GM21786 (cell line): Measurements from ENCODE around the gene RABL6.
A peak's percentile ranks its signal among the peaks of the same experiment; 100 is the strongest.
"Not testable (repeated sequence)": the region's sequence is repeated elsewhere in the genome, so short reads cannot be mapped to it uniquely, and the experiment has no call there.

Experiments used
- ATAC-seq: cut with Tn5 transposase; IDR thresholded peaks from one replicate; pipeline ENCODE4 v1.9.1; 2021; ENCODE audit not compliant: unreplicated experiment

RABL6 gene

GRCh38 chr9:136793086-136793946, 14.4 kb upstream of the RABL6 start:
- no peak for ATAC-seq

GRCh38 chr9:136794281-136794999, 13.3 kb upstream of the RABL6 start:
- no peak for ATAC-seq

GRCh38 chr9:136795000-136795348, 12.8 kb upstream of the RABL6 start:
- ATAC-seq, result no peak

- ATAC-seq, result no peak
Measured at GRCh38 chr9:136796238-136796774, 11.4 kb upstream of the RABL6 start, which contains the start of gene CCDC183. CCDC183 (plus strand) TSS chr9:136796338; CDS start chr9:136796398, 60 bp downstream.

DNA sequence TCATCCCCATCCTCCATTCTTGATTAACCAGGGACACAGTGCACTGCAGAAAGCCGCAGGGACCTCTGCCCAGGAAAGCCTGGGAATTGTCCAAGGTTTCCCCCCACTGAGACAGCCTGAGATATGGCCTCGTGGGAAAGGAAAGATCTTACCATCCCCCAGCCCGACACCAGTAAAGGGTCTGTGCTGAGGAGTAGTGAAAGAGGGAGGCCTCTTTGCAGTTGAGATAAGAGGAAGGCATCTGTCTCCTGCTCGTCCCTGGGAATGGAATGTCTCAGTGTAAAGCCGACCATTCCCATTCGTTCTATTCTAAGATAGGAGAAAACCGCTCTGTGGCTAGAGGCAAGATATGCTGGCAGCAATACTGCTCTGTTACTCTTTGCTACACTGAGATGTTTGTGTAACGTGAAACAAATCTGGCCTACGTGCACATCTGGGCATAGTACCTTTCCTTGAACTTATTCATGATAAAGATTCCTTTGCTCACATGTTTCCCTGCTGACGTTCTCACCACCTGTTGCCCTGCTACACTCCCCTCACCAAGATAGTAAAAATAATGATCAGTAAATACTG, 10.9 kb upstream of the RABL6 start:
- ATAC-seq, result not testable (repeated sequence)

GRCh38 chr9:136798708-136799078, 9.1 kb upstream of the RABL6 start:
- ATAC-seq, result no peak

GRCh38 chr9:136799079-136799853, 8.5 kb upstream of the RABL6 start:
- no peak for ATAC-seq

DNA sequence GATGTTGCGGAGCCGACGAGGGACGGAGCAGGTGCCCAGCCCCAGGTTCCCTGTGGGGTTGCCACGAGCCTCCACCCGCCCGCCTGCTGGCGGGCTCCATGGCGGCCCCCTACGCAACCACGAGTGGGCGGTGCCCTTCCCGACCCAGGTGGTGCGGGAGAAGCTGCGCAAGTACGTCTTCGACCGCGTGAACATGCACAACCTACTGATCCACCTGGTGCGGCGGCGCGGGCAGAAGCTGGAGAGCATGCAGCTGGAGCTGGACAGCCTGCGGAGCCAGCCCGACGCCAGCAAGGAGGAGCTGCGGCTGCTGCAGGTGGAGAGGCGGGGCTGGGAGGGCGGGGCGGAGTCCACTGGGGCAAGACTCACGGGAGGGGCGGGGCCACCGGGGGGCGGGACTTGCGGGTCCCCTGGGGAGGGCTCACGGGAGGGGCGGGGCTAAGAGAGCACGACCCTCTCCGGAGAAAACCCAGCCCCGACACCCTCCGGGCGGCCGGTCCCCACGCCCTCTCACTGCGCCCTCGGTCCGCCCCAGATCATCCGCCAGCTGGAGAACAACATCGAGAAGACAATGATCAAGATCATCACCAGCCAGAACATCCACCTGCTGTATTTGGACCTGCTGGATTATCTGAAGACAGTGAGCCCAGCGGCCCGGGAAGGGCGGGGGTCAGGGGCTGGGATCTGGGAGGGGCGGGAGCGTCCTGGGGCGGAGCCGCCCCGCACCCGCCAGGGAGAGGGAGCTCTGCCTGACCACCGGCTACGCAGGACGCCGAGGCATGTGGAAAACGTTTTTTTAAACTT, 7.7 kb upstream of the RABL6 start:
- ATAC-seq, result no peak

DNA sequence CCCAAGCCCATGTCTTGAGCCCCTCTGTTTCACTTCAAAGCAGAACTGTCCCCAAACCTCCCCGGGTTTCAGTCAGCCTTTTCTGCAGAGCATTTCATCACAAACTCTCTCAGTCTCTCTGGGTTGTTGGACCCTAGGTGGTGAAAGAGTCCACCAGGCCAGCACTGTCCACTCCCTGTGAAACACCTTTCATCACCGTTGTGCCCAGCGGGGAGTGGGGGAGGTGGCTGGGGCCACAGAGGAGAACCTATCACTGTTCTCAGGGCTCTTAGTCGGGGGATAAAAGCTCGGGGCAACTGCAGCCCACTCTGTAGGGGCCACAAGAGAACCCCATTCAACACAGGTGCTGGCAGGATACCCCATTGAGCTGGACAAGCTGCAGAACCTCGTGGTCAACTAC, 5.4 kb upstream of the RABL6 start:
- no peak for ATAC-seq

GRCh38 chr9:136803009-136803550, 4.7 kb upstream of the RABL6 start:
- not testable (repeated sequence) for ATAC-seq

DNA sequence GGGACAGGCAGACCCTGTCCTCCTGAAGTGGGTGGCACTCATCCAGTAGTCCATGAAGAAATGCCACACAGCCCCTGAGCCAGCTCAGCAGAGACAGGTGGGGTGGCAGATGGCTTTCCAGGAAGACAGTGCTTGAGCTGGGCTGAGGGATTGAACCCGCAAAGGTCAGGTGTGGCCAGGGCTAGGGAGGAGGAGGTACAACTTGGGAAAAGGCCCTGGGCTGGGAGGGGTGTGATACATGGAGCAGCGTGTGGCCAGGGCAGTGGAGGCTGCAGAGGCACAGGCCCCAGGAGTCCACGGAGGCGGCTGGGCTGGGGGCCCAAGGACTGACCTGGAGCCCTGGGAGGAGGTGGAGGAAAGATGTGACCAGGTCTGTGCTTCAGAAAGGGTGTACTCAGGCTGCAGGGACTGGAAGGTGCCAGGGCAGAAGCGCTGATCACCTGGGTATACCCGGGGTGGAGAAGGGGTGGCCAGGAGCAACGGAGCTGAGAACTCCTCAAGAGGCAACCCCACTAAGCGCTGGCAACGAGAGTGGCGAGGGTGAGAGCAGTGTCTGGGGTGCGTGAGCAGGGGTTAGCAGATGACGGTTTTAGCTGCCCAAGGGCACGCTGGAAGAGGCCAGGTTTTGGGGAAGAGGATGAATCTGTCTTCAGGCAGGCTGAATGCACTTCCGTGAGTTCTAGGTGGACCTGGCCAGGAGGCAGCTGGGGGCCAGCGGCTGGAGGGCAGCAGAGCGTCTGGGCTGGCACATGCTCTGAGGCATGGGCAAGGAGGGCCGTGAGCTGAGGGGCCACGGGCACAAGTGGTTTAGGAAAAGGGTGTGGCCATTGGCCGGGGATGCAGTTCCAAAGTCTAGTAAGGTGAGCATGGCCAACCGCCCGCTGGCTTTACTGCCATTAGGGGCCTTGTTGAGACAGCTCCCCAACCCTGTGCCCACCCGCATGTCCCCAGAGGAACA, 3.9 kb upstream of the RABL6 start:
- no peak for ATAC-seq

DNA sequence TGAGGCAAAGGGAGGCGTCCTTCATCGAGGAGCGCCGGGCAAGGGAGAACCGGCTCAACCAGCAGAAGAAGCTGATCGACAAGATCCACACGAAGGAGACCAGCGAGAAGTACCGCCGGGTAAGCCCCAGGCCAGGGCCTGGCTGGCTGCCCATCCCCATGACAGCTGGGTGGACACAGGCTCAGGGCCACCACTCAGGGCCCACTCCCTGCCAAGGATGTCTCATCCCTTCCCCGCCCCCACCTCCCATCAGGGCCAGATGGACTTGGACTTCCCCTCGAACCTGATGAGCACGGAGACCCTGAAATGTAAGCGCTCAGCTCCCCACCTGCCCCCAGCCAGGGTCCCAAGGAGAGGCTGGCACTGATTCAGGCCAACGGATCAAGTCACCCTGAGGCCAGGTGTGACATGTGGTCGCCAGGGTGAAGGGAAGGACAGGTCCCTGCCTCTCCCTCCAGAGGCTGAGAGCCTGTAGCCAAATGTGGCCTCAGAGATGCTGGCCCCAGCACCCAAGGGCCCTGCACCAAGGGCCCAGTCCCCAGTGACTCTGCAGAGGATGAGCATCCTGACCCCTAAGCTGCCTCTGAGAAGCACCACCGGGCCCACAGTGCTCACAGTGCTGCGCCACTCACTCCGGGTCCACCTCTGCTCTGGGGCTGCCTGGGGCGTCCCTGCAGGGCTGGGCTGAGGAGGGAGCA, 3.1 kb upstream of the RABL6 start:
- no peak for ATAC-seq

GRCh38 chr9:136805207-136805740, 2.5 kb upstream of the RABL6 start:
- ATAC-seq, result no peak

- no peak for ATAC-seq
Measured at GRCh38 chr9:136806067-136806466, 1.7 kb upstream of the RABL6 start.

- no peak for ATAC-seq
Measured at GRCh38 chr9:136806631-136807201, 1.0 kb upstream of the RABL6 start.

GRCh38 chr9:136808075-136808805, 492 bp downstream of the RABL6 start:
- ATAC-seq, result peak; percentile 43

DNA sequence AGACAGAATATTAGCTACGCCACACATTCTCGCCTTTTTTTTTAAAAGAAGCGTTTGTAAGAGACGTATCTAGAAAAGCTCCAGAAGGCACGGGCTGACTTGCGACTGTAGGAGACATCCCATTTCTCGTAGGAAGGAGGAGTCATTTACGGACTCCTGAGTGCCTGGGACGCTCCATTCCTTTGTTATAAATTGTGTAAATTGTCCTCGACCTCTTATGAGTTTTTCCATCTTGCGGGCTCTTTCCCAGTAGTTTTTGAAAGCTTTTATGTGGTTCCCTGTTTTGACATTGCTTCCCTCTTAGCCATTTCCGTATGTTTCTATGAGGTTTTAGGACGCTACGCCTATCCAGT, 1.0 kb downstream of the RABL6 start:
- ATAC-seq, result no peak
